ENCODE measurements around the gene MAIP1.
A peak's percentile ranks its signal among the peaks of the same experiment; 100 is the strongest.

Gene MAIP1

DNA sequence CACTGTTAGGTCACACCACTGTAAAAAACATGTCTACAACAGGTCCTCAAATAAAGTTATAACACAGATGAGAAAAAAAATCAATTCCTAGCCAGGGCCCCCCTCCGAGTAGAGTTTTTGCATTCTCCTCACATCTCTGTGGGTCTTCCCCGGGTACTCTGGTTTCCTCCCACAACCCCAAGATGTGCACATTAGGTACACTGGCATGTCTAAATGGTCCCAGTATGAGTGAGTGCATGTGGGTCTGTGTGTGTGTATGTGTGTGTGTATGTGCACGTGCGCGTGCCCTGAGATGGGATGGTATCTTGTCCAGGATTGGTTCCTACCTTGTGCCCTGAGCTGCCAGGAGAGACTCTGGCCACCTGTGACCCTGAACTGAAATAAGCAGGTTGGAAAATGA lies 5.0 kb upstream of the MAIP1 start:
- DNase-seq: no peak

GRCh38 chr2:199951023-199951422 lies 4.4 kb upstream of the MAIP1 start:
- DNase-seq: no peak

DNA sequence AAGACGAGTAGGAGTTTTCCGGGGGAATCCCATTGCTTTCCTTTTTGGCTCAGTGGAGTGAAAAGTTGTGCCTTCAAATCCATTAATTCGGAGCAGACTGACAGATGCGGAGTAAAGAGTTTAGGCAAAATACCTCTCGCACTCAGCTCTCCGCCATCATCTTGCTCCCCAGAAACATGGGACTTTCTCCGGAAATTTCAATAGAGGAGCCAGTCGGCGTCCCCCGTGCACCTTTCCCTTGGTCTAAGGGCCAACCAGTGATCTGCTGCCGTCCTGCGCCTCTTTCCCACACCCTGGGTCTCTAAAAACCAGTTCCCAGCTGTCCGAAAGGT lies 409 bp upstream of the MAIP1 start:
- no peak for DNase-seq

DNA sequence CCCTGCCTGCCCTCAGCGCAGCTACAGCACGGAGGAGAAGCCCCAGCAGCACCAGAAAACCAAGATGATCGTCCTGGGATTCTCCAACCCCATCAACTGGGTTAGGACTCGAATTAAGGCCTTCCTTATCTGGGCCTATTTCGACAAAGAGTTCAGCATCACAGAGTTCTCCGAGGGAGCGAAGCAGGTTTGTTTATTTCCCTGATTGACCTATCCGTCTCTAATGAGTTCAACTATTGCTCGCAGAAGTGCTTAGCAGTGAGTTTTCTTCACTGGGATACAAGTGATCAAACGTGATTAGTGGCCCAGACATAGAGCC lies 639 bp downstream of the MAIP1 start:
- no peak for DNase-seq

- no peak for DNase-seq
Measured at GRCh38 chr2:199958014-199958413, 2.6 kb downstream of the MAIP1 start.

DNA sequence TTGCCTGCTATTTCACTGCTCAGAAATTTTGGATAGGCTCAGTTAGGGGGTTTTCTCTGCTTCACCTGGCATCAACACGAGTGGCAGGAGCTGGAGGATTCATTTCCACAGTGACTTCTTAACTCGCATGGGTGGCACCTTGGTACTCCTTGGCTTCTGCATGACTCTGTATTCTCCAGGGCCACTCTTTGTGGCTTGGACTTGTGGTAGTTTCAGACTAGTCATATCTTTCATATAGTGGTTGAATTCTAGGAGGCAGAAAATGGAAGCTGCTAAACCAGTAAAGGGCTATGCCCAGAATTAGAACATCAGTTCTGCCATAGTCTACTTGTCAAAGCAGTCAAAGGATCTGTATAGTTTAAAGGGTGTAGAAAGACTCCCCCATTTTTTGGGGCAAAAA lies 6.8 kb downstream of the MAIP1 start:
- no peak for DNase-seq

GRCh38 chr2:199966405-199966804 lies 11.0 kb downstream of the MAIP1 start:
- DNase-seq: no peak

GRCh38 chr2:199966976-199967375 lies 11.6 kb downstream of the MAIP1 start:
- no peak for DNase-seq

- DNase-seq: no peak
Measured at GRCh38 chr2:199968126-199968525, 12.7 kb downstream of the MAIP1 start.

GRCh38 chr2:199972088-199972626 lies 16.8 kb downstream of the MAIP1 start:
- DNase-seq: no peak

- DNase-seq: no peak
Measured at GRCh38 chr2:199973703-199974102, 18.3 kb downstream of the MAIP1 start.

GRCh38 chr2:199975273-199975895 lies 20.0 kb downstream of the MAIP1 start:
- DNase-seq: no peak

GRCh38 chr2:199977984-199978415 lies 22.6 kb downstream of the MAIP1 start:
- DNase-seq: no peak

DNA sequence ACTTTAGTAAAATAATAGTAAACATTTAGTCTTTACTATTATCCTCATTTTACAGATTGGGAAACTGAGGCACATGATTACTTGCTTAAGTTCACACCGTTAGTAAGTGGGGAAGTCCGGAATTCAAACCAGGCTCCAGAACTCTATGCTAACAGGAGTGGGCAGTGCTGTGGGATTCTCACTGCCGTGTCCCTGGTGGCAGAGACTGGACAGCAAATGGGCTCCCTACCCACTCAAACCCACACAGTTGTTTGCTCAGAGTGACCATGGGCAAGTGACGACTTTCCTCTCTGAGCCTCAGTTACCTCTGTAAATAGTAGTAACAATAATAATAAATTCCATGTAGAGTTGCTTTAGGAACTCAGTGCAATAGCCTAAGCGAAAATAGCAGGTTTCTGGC lies 24.0 kb downstream of the MAIP1 start:
- DNase-seq: no peak

GRCh38 chr2:199979832-199980628 lies 24.6 kb downstream of the MAIP1 start:
- peak; percentile 87 for DNase-seq

DNA sequence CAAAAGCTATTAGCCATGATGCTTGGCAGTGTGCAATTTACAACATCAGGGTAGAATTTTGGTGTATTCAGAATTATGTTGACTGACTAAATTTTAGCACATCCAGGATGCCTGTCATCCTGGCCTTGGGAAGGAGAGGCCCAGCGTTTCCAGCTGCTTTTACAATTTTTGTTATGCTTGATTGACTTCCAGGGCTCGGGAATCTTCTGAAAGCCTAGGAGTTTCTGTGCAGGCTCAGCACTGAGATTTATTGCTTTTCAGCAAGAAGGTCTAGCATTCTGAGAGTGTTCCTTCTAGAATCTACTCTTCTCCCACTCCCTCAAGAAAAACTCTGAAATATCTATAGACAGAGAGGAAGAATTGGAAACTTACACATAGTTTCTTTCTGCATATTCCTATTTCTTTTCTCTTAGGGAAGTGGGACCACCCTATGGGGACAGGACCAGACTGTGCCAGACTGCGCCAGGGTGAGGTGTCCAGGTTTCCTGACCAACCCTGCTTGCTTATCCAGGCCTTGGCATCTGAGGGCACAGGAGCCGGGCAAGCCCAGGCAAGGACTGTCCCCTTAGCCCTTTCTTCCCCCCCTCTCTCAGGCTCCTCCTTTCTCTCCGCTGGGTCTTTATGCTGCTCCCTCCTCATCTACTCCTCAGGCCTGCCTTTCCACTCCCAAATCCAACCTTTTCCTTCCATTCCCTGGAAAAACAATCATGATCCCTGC lies 26.9 kb downstream of the MAIP1 start:
- no peak for DNase-seq

GRCh38 chr2:199983534-199983933 lies 28.2 kb downstream of the MAIP1 start:
- DNase-seq: no peak

GRCh38 chr2:199984159-199984558 lies 28.8 kb downstream of the MAIP1 start:
- DNase-seq: no peak

DNA sequence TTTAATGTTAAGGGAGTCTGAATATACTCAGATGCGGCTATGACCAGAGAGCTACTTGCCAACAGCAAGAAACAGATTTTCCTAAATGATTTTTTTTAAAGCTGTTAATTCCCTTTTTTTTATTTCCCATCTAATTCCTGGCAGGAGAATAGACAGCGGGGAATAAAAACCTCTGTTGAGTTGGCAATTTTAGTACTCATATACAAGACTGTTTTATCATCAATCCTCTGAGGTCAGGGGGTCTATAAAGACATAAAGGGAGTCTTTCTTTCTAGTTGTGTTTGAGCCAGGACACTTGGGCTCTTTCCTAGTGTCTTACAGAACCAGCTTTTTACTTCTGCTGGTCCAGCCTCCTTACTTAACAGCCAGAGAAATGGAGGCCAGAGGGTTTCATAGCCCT lies 29.4 kb downstream of the MAIP1 start:
- no peak for DNase-seq

GRCh38 chr2:199985625-199986207 lies 30.3 kb downstream of the MAIP1 start:
- peak; percentile 38 for DNase-seq

GRCh38 chr2:199987586-199987985 lies 32.2 kb downstream of the MAIP1 start:
- DNase-seq: no peak

DNA sequence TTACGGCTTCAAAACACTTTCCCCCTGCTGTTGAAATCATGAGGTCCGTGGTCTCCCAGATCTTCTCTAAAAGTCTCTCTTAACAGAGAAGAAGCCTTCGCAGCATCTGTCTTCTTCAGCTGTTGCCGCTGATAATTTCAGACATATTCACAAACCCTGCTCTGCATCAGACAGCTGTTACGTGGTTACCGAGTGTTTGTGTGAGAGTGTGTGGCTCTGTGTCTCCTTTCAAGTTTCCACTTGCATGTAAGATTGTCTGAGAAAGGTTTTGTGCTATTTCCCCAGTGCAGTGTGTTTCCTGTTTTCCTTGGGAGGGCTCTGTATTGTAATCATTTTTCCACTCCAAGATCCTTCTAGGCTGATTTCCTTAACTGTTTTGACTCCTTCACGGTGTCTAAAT lies 32.8 kb downstream of the MAIP1 start:
- DNase-seq: no peak

DNA sequence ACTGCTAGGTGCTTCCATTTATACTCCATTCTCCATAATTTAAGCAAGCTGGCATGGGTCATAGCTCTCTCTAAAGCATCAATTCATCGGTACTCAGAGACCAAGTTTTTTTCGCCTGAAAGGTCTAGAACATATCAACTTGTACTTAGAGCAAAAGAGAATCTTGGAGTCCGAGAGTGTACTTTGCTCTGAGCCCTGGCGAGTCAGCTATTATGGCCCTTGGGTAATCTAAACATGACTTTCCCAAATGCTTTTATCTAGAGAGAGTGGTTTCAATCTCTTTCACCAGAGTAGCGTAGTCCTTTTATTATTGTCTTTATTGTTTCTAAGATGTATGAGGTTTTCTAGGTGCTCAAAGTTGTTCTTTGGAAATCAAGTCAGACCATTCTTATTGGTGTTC lies 34.4 kb downstream of the MAIP1 start:
- DNase-seq: no peak

DNA sequence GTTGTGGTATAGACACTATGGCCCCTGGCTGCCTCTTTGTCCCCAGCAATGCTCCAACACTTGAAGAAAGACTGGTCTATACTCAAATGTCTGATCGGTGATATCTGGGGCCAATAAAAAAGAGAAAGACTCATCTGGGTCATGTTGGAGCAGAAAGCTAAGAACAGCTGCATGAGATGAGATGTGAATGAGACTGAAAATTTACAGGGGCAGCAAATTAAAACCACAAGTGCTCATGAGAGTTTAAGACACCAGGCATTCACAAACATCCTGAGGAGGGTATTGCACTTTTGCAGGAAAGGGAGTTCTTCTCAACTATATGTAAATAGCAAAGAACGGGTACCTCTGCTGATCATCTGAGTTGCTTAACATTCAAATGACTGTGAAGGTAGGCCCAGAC lies 36.3 kb downstream of the MAIP1 start:
- no peak for DNase-seq
